Inflammatory macrophage treated with lipopolysaccharide for 4 hours (primary cell): ENCODE measurements around the gene RRN3.
A peak's percentile ranks its signal among the peaks of the same experiment; 100 is the strongest.
"Not testable (repeated sequence)": the region's sequence is repeated elsewhere in the genome, so short reads cannot be mapped to it uniquely, and the experiment has no call there.

Source experiments
- DNase-seq: peaks from one replicate; pipeline ENCODE4 v3.0.0-alpha.2; 2020

Gene RRN3, protein sequence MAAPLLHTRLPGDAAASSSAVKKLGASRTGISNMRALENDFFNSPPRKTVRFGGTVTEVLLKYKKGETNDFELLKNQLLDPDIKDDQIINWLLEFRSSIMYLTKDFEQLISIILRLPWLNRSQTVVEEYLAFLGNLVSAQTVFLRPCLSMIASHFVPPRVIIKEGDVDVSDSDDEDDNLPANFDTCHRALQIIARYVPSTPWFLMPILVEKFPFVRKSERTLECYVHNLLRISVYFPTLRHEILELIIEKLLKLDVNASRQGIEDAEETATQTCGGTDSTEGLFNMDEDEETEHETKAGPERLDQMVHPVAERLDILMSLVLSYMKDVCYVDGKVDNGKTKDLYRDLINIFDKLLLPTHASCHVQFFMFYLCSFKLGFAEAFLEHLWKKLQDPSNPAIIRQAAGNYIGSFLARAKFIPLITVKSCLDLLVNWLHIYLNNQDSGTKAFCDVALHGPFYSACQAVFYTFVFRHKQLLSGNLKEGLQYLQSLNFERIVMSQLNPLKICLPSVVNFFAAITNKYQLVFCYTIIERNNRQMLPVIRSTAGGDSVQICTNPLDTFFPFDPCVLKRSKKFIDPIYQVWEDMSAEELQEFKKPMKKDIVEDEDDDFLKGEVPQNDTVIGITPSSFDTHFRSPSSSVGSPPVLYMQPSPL

DNA sequence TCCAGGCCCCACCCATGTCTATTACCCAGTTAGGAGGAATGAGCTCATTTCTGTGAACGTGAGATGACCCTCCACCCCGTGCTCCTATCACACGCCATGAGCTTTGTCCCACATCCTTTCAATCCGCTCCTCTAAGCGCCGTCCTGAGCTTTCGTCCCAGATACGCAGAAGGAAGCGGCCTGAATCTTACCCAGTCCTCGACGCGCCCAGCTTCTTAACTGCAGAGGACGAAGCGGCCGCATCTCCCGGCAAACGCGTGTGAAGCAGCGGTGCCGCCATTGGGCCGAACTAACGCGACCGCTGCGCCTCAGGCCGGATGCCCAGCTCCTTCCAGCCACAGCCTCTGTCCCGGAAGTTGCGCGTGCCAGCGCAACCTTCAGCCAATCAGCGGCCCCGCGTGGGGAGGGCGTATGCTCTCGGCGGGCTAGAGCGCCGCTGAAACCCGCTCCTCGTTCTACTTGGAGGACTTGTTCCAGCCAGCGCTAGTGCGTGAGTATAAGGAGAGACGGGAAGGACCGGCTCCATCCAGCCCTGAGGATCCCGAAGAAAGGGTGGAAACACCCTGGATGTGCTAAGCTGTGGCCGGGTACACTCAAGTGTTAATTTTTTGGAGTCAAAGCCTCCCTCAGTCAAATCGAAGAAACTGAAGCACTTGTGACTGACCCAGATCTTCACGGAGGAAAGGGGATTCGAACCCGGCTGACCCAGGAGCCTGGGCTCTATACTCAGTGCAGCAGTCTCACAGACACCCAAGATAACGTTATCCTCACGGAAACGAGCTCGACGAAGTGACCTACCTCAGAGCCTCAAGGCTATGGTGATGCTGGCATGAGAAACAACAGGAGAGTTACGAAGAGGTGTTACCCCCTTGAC, at the start of gene RRN3:
TSS of gene RRN3 (minus strand) at position 318 of the 873 bp plus-strand sequence. CDS start at position 279, 39 bp downstream.
- peak; percentile 88 for DNase-seq

DNA sequence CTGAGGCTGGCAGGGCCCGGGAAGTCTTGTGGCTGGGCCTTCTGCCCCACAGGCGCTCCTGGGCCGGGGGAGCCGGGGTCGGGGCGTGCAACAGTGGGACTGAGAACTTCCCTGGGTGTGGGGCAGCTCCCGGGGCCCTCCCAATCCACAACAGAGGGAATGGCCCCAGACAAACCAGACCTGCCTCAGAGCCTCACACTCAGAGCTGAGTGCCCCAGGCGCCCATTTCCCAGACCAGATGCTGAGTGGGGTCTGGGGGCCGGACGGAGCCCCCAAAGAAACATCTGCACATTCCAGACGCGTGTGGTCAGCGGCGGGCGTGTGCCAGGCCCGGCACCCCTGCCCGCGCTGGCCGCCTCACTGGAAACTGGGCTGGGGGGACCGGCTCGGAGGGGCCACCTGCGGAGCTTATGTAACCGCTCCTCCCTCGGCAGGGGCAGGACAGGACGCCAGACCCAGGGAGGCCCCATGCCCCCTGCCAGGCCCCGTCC, 49.6 kb upstream of the RRN3 start:
- DNase-seq = not testable (repeated sequence)

DNA sequence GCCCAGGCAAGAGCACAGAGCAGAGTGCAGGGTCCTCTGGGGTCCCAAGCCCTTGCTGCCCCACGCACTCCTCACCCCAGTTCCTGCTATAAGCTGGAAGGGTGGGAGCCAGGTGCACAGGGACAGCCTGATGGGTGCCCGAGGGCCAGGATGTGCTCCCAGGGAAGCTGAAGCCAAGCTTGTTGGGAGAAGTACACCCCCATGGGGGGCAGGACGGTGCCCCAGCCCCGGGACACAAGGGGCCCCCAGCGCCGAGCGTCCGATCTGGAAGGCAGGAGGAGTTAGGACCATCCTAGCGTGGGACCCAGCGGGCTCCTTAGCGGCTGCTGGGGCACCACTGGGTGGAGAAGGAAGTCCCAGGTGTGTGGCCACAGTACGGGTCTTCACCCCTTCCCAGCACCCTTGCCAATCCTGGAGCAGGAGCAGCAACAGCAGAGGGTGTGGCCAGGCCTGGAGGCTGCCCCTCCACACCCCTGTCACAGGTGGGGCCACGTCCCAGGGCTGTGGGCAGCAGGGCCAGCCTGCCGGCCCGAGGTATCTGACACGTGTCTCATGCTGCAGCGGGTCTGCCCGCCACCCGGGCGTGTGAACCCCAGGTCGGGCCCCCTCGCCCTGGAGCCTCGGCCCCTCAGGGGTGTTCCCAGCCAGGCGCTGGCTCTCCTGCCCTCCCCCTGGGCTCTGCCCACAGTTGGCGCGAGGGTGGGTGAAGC, 49.0 kb upstream of the RRN3 start:
- not testable (repeated sequence) for DNase-seq

DNA sequence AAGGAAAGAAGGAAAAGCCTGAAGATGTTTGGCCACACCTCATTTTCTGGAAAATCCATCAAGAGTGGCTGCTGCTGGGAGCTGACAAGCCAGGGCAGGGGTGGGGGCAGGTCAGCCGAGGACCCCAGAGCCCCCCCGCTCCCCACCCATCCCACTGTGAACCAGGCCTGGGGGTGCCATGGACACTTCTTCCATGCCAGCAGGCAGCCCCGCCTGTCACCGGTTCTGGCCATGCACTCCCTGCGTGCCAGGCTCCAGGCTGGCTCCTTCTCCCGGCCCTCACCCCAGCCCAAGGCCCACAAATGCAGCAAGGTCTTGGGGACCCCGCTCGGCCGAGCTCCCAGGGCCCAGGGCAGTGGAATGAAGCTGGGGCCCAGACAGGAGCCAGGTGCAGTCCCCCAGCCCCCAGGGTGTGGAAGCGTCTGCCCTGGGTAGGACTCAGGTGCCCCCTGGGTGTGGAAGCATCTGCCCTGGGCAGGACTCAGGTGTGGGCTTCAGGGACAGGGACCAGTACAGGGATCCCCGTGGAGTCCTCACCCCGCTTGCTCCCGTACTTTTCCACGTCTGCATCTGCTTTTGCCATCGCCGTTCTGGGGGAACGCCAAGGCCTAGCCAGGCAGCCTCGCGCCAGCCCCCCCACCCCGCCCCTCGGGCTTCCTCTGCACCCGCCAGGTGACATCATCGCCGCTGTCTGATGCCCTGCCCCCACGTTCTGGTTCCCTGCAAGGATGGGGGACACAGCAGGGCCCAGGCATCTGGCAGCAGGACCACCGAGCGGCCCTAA, 48.2 kb upstream of the RRN3 start:
- DNase-seq = not testable (repeated sequence)

DNA sequence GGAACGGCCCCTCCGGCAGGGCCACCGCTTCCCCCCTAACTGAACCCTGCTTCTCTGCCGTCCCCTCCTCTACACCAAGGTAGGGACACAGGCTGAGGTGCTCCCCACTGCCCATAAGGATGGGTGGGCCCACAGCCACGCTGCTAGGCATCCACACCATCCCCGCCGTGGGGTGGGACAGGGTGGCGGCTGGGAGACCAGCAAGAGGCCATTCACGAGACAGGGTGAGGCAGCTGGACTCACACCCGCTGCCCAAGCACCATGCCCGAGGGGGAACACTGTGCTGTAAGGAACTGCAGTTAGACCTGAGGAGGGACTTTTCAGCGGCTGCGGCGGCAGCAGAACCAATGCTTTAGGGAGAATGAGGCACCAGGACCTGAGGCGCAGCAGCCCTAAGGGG, 47.5 kb upstream of the RRN3 start:
- no peak for DNase-seq

DNA sequence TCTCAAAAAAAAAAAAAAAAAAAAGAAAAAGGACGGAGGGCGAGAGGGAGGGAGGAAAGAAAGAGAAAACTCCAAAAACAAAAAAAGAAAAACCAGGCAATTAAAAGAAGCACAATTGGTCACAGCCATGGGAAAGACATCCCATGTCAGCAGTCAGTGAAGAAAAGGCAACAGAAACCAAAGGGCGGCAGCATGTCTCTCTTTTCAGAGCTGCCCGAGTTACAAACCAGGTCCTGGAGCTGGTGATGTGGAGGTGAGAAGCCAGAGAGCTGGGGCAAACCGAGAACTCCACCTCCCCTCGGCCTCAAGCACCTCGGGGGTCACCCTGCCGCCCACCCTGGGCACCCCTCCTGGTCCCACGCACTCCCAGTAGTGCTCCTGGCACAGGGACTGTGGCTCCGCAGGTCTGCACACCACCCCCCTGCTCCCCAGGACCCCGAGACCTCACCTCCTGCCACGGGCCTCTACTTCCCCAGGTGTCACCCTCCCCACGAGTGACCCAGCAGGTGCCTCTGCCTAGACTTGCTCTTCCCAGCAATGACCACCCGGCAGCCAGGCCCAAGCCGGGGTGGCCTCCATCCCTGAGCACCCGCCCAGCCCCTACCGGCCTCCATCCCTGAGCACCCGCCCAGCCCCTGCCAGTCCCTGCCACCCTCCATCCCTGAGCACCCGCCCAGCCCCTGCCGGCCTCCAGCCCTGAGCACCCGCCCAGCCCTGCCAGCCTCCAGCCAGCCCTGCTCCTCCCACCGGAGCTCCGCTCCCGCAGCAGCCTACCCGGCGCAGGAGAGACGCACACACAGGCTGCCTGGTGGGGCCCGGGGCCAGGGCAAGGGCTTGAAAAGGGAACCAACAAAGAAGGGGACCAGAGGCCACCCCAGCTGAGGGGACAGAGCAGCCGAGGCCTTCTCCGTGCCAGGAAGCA, 46.6 kb upstream of the RRN3 start:
- DNase-seq = not testable (repeated sequence)

DNA sequence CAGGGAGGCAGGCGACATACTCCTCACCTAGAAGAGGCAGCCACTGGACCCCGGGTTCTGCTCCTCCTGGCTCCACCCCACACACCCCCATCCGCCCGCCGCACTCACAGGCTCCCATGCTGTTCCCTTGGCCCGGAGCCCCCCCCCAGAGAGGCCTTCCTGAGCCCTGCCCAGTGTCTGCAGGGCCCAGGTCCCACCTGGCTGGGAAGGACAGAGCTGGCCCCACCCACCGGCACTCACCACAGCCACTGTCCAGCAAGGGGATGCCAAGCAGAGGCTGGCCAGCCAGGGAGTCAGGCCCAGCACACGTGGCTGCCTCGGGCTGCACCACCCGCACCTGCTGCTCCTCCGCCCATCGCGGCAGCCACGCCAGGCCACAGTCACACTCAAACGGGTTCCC, 43.4 kb upstream of the RRN3 start:
- not testable (repeated sequence) for DNase-seq

DNA sequence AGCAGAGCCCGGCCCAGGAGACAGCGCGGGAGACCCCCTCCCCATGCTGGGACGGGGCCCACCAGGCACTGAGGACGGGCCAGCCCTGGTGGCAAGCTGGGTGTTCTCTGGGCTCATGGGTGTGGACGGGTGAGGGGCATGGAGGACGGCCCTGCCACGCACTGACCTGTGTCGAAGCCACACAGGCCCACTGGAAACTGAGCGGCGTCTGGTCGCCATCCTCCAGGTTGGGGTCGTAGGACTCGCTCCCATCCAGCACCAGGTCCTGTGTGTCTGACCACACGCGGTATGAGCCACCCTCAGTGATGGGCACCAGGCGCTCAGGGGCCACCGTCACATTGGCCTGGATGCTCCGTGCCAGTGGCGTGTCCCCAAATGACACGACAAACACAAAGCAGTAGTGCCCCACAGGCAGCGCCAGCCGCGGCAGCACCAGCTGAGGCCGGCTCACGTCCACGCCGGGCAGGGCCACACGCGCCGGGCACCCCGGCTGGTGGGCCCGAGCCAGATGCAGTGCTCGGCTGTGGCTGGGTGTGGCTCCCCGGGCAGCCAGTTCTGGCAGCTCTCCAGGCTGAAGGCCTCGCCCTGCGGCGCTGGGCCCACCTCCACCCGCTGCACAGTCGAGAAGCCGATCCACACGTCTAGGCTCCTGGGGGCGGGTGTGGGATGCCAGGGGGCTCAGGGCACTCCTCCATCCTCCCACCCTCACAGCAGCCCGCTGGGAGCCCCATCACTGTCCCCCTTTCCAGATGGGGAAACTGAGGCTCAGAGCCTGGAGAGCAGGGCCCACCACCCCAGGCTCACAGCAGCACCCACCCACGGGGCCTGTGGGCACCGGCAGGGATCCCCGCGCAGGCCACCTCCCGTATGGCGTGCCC, 41.6 kb upstream of the RRN3 start:
- DNase-seq = not testable (repeated sequence)

DNA sequence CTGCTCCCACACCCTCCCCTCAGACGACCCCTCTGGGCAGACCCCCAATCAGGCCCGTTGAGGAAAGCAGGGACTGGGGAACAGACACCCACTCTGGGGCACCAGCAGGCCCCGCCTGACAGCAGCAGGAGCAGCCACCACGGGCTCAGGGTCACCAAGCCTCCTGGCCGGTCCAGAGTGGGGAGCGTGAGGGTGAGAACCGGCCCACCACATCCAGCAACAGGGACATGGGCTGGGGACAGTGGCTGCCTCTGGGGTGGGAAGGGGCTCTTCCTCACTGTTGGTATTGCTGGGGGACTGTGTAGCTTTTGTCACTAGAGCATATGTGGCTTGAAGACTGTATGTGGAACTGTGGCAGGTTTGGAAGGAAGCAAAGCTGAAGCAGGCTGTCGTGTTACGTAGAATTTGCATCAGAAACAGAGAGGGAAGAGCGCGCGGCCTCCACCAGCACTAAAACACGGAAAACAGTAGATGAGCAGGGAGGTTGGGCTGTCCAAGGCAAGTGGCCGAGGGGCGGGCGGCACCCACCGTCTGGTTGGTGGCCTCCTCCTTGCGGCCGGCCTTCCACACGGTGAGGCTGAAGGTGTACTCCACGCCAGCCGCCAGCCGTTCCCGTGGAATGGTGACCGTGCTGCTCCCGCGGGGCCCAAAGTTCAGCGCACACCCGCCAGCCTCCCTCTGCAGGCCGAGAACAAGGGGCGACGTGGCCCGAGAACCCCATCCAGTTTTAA, 40.8 kb upstream of the RRN3 start:
- not testable (repeated sequence) for DNase-seq

DNA sequence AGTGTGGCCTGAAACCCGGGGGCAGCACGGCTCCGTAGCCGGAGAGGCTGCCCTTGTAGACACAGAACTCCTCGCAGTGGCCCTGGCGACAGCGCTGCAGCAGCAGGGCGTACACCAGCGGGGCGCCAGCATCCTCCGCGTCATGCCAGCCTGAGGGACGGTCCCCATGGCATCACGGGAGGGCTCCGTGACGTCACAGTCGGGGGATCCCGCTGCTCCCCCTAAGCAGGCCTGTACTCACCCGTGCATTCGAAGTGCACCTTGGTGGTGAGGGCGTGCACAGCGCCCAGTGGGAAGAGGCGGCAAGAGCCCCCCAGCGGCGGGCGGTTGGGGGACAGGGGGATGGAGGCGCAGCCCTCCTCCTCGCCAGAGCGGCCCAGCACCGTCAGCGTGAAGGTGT, 39.5 kb upstream of the RRN3 start:
- DNase-seq = not testable (repeated sequence)

DNA sequence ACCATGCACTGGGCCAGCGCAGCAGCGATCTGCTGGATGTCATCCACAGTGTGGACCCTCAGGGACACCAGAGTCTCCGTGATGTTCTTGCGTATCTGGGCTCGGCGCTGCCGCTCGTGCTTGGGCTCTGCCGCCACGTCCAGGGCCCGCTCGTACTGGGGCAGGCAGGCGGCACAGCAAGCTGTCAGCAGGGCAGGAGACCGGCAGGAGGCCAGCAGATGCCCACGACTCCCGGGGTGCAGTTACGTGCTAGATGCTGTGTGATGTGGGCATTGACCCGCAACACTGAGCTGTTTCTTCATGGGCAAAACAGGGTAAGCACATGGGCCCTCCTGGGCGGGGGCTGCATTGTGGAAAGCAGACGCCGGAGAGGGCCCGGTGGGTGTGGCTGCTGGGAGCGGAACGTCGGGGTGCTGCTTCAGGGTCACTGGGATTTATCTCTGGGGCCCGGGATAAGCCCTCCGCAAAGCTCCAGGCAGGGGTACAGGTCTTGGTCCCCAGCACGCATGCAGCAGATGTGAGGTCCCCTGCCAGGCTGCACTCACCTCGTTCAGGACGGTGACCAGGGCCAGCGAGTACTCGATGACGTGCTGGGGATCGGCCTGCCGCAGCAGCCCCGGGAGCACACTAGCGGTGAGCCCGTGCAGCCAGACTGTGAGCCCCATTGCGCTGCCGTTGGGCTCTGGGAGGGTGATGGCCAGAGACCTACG, 38.8 kb upstream of the RRN3 start:
- DNase-seq = not testable (repeated sequence)

DNA sequence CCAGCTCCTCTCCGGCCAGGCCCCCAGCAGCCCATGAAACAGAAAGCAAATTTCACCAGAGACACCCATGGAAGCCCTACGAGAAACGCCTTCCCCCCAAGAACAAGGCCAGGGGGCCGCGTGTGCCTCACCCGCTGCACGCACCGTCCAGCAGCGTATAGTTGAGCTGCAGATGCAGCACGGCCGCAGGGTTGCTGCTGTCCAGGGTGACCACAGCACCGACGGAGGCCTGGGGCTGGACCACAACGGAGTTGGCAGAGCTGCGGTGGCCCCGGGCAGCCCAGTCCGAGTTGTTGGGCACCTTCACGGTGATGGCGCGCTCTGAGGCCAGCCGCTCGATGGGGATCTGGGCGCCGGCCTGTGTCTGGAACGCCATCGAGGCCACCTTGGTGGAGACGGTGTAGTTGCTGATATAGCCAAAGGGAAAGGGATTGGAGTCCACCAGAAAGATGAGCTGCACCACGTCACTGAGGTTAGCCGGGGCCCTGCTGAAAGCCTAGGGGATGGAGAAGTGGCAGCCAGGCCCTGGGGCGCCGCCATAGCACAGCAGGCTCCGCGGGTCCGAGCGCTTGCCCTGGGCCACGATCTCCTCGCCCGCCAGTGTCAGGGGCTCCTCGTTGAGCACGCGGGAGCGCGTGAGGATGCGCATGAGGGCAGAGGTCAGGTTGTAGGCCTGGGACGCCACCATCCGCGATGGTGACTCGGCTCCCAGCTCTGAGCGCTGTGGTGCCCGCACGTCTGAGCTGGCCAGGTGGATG, 37.0 kb upstream of the RRN3 start:
- DNase-seq = not testable (repeated sequence)

DNA sequence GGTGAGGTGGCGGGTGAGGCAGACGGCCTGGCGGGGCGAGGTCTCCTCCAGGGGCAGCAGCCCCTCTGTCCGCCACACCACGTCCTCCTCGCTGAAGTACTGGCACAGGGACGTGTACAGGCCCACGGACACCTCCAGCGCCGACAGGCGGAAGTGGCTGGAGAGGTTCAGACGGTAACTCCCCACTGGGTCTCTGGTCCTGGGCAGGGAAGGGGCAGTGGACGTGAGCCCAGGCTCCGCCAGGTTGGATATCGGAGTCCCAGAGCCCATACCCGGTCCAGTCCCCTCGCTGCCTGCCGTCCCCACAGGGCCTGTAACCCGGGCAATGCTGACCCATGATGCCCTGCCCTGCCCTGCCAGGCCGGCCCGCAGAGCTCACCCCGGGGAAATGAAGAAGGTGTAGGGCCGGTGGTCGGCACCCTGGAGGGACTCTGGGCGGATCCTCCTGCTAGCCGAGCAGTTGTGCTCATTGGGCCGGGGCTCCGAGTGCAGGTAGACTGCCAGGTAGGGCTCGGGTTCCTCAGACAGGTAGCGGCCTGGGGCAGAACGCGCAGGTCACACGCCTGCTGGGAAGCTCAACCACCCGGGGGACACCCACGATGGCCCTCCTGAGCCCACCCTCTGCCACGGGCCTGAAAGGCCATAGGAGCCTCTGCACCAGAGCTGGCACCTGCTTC, 36.3 kb upstream of the RRN3 start:
- not testable (repeated sequence) for DNase-seq

DNA sequence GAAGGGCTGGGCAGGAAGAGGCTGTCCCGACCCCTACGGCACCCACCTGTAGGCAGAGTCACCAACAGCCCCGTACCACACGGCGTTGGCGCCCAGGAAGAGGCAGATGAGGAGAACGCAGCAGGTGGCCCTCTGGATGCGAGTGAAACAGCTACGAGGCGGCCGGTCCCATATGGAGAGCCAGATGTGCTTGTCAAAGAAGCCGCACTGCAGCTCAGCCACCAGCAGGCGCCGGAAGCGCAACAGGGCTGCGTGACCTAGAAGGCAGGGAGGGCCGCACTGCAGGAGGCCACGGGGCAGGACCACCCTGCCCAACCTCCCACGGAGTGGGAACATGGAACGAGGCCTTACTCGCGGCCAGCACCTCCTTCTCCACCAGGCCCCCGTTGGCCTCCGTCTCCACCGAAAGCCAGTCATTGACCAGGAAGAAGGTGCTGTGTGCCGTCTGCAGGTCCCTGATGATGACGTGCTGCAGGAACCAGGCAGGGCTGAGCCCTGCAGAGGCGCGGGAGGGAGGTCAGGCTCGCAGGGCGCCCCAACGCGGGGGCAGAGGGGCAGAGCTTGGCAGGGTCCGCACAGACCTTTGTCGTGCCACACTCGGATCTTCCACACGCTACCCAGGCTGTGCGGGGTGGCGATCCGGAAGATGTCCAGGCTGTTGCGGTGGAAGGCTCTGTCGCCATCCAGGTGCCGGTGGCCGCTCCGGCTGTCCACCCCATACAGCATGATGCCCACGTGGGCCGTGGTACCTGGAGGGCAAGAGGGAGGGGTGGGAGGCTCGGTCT, 33.8 kb upstream of the RRN3 start:
- DNase-seq = not testable (repeated sequence)

DNA sequence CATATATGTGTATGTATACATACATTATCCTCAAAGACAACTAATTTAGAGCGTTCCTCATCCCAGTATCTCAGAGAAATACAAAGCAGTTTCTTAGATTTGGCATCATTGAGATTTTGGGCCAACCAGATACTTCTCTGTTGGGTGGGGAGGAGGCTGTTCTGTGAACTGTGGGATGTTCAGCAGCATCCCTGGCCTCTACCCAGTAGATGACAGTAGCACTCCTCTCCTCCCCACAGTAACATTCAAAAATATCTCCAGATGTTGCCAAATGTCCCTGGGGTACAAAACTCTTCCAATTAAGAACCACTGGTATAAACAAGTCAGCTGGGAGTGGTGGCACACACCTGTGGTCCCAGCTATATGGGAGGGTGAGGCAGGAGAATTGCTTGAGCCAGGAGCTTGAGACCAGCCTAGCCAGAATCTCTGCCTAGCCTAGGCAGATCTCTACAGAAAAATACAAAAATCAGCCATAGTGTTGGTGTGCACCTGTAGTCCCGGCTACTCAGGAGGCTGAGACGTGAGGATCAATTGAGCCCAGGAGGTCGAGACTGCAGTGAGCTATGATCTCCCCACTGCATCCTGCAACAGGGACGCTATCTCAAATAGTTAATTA, 6.4 kb upstream of the RRN3 start:
- DNase-seq = not testable (repeated sequence)
